GM13977 (cell line): ENCODE results near the gene RMC1.

ENCODE experiments used
- DNase-seq: peaks from one replicate; pipeline ENCODE4 v3.0.0; 2012; ENCODE audit warnings: low spot score
- in situ Hi-C: fragments of 300-500 bp; cut with MboI; formaldehyde crosslinking; loops from one replicate; pipeline ENCODE4 v1.12.0; 2022; ENCODE audit warnings: low sequenced_read_pairs, low pct_unique_long_range_greater_than_20kb, mixed read lengths, inconsistent platforms; ENCODE audit not compliant: unreplicated experiment
- TF ChIP-seq, protein P1 (sequence below): IDR thresholded peaks from 2 replicates; pipeline ENCODE4 v1.5.1; 2012; ENCODE audit warnings: mild to moderate bottlenecking, control low read depth; ENCODE audit not compliant: insufficient read depth; ENCODE audit errors: extremely low read depth, missing control alignments

Gene RMC1

DNA sequence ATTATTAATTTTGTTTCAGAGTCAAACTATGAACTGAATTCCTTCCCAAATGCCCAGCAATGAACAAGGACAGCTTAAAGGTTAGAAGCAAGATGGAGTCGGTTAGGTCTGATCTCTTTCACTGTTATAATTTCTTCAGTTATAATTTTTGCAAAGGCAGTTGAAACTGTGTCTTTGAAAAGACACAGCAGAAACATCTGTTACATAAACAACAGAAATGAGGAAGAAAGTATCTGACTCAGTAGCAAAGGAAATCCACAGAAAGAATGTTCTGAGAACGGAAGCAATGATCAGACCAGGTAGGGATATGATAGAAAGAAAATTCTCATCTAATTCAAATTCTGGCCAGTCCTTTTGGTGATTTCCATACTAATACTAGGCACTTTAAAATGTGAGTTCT is 5.2 kb upstream of the RMC1 start:
- TF ChIP-seq, protein P1, sequence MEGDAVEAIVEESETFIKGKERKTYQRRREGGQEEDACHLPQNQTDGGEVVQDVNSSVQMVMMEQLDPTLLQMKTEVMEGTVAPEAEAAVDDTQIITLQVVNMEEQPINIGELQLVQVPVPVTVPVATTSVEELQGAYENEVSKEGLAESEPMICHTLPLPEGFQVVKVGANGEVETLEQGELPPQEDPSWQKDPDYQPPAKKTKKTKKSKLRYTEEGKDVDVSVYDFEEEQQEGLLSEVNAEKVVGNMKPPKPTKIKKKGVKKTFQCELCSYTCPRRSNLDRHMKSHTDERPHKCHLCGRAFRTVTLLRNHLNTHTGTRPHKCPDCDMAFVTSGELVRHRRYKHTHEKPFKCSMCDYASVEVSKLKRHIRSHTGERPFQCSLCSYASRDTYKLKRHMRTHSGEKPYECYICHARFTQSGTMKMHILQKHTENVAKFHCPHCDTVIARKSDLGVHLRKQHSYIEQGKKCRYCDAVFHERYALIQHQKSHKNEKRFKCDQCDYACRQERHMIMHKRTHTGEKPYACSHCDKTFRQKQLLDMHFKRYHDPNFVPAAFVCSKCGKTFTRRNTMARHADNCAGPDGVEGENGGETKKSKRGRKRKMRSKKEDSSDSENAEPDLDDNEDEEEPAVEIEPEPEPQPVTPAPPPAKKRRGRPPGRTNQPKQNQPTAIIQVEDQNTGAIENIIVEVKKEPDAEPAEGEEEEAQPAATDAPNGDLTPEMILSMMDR: no peak
- in situ Hi-C loops: no loop called here
- no peak for DNase-seq

DNA sequence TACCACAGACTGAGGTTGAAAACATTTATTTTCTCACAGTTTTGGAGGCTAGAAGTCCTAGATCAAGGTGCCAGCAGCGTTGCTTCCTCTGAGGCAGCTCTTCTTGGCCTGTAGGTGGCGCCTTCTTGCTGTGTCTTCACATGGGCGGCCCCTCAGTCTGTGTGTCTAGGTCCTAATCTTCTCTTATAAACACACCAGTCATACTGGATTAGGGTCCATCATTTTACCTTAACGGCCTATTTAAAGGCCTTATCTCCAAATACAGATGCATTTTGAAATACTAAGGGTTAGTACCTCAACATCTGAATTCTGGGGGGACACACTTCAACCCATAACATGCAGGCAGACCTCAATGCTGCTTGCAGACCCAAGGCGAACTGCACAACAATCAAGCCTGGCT is 4.4 kb upstream of the RMC1 start:
- DNase-seq: peak; percentile 62
- in situ Hi-C loops: no loop called here
- TF ChIP-seq, protein P1: peak; percentile 96

DNA sequence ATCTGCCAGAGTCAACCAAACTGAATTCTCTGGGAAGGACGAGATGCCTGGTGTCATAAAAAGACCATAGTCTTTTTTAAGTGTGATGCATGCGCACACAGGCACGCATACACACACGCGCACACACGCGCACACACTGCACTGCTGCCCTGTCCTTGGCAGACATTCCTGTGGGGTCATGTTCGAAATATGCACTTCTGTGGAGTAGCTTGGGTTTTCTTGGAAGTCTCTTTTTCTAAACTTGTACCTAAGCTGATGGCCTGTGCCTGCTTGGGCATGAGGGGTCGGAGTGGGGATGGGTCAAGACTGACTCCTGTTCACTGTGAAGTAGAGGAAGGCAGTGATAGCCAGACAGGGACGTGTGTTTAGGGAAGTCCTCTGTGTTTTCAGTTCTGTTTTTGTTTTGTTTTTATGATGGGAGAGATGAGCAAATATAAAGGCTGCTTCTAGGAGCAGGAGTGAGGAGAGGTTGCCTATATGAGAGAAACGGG is 4.0 kb upstream of the RMC1 start:
- no peak for DNase-seq
- TF ChIP-seq, protein P1: no peak
- in situ Hi-C loops: no loop called here

DNA sequence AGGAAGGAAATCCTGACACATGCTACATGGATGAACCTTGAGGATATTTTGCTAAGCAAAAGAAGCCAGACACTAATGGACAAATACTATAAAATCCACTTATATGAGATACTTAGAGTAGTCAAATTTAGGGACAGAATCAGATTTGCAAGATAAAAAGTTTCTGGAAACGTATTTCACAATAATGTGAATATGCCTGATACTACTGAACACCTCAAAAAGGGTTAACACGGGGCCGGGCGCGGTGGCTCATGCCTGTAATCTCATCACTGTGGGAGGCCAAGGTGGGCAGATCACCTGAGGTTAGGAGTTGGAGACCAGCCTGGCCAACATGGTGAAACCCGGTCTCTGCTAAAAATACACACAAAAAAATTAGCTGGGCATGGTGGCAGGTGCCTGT is 1.7 kb upstream of the RMC1 start:
- in situ Hi-C loops: loop anchor here (25.0 kb wide), 1 partner anchor 311 kb away; no protein-coding TSS in a partner anchor
- no peak for DNase-seq
- TF ChIP-seq, protein P1: no peak

DNA sequence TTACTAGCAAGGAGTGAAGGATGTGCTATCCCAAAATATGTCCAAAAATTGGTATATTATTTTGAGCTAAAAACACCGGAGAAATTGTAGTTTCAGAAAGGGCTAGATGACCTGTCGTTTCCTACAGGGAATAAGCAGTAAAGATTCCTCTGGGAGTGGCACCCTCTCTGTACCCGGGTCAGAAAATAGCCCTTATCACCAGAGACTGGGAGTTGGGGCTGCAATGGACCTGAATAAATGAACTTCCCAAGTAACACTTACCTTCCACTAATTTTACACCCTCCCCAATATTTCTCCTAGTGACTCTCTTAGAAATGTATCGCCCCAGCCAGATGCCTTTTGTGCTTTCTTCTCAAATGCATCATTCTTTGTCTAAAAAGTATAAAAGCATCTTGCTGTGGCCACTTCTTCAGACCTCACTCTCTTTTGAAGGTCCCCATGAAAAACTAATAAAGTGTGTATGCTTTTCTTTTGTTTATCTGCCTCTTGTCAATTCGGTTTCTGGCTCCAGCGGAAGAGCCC is 734 bp upstream of the RMC1 start:
- TF ChIP-seq, protein P1: no peak
- in situ Hi-C loops: loop anchor here (25.0 kb wide), 1 partner anchor 310 kb away; no protein-coding TSS in a partner anchor
- no peak for DNase-seq

DNA sequence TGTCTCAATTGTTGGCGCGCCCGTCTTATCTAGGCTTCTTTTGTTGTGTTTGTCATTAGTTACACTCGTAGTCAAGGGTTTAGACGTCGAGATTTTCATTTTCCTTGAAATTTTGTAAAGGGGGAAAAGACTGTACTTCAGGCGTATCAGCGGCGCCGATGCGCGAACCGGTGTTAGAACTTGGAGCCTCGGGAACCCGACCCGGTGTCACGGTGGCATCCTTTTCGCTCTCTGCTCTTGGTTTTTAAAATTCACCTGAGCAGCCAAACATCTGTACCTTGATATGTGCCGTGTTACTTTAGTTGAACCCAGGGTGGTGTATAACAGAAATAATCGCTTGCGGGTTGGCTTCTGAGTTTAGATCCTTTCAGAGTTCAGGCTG is 643 bp downstream of the RMC1 start:
- in situ Hi-C loops: loop anchor here (25.0 kb wide), 1 partner anchor 308 kb away; no protein-coding TSS in a partner anchor
- TF ChIP-seq, protein P1: no peak
- DNase-seq: no peak

DNA sequence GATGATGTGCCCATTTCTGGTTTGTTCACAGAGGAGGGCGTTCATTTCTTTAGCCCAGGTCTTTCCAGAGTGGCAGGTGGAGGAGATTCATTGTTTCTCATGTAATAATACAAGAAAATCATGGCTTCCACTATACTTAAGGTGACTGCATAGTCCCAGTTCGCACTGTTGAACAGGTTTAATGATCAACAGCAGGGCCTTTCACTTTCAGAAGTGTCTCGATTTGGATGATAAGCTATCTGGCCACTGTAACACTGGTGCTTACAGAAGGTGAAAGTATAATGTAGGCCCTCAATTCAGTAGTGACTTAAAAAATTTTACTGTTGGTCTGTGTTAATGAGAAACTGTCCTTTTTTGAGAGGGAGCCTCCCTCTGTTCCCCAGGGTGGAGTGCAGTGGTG is 1.4 kb downstream of the RMC1 start:
- in situ Hi-C loops: loop anchor here (25.0 kb wide), 1 partner anchor 308 kb away; no protein-coding TSS in a partner anchor
- TF ChIP-seq, protein P1: no peak

More for the DNA sequence above, 1.4 kb downstream of the RMC1 start:
- peak; percentile 79 for DNase-seq
